Measurements from ENCODE around the gene MRPL55.

DNA sequence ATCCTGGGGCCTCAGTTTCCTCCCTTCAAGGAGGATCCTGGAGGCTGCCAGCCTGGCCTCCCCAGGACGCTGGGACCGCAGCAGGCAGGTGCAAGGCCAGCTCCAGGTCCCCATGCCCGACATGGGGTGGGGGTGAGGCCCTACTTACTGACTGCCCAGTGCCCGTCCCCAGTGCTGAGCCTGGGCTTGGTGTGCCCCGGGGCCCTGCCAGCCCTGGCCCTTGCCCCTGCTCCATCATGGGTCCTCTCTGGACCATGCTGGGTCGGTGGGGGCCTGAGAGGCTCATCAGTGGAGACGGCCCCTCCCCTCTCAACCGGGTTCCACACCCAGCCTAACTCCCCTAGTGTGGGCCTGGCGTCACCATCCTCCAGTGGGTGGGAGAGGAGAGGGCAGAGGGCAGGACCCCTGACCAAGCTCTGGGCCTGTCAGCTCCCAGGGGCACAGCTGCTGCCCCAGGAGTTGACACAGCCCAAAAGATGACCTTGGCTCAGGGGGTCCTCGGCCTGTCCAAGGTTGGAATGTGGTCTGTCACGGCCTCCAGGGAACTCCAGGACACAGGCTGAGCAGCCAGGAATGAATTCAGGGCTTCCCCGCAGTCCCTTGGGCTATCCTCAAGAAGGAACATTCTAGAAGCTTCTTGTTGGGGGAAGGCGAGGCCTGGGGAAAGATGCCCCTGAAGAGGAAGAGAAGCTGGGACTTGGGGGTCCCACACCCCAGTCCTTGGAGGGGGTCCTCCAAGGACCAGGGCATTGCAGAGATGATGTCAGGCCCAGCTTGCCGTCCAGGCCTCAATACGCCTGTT, 44.2 kb downstream of the MRPL55 start:
- TF ChIP-seq, protein P1, sequence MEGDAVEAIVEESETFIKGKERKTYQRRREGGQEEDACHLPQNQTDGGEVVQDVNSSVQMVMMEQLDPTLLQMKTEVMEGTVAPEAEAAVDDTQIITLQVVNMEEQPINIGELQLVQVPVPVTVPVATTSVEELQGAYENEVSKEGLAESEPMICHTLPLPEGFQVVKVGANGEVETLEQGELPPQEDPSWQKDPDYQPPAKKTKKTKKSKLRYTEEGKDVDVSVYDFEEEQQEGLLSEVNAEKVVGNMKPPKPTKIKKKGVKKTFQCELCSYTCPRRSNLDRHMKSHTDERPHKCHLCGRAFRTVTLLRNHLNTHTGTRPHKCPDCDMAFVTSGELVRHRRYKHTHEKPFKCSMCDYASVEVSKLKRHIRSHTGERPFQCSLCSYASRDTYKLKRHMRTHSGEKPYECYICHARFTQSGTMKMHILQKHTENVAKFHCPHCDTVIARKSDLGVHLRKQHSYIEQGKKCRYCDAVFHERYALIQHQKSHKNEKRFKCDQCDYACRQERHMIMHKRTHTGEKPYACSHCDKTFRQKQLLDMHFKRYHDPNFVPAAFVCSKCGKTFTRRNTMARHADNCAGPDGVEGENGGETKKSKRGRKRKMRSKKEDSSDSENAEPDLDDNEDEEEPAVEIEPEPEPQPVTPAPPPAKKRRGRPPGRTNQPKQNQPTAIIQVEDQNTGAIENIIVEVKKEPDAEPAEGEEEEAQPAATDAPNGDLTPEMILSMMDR (IDR thresholded peaks at IDR 0.05; ENCODE audit: low read depth, low read length): no peak
- TF ChIP-seq MYC (IDR thresholded peaks at IDR 0.05; ENCODE audit: low read depth, low read length) (no peak), POLR2A (IDR thresholded peaks at IDR 0.05; ENCODE audit: extremely low read depth, insufficient read length) (no peak)
- TF ChIP-seq, protein P2, sequence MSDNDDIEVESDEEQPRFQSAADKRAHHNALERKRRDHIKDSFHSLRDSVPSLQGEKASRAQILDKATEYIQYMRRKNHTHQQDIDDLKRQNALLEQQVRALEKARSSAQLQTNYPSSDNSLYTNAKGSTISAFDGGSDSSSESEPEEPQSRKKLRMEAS (IDR thresholded peaks at IDR 0.05; ENCODE audit: low read depth, low read length): no peak
